ENCODE data around the gene BACH2.
A peak's percentile ranks its signal among the peaks of the same experiment; 100 is the strongest.
"Not testable (repeated sequence)": the region's sequence is repeated elsewhere in the genome, so short reads cannot be mapped to it uniquely, and the experiment has no call there.

Gene BACH2

DNA sequence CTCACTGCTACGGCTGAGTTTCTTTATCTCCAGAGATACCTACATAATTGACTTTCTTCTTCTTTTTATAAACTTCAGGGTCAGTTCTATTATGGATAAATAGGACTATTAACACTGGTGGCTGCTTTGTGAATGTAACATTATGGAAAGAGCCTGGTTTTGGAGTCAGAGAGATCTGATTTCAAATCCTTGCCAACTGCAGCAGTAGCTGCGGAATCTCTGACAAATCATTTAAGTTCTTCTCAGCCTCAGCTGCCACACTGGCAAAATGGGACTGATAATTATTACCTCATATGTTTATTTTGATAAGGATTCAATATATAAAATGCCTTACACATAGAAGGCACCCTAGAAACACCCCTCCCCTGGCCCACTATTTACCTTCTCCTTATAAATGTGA lies 160.5 kb downstream of the BACH2 start:
- DNase-seq (ENCODE audit: insufficient read length, low spot score) = no peak
- FAIRE-seq = no peak

DNA sequence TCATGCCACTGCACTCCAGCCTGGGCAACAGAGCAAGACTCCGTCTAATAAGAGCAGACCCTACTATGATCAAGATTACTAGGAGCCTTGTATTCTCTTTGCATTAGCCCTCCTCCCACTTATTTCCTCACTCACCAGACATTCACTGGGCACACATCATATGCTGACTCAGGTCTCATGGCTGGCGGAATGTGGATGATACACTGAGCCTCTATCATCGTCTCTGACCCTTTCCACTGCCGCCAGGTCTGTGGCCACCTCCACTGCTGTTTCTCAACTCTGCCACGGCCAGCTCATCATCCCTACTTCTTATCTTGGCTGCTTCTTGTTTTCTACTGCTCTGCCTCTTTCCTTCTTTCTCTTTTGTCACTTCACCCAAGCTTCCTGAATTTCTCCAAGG lies 161.0 kb downstream of the BACH2 start:
- peak; percentile 13 for FAIRE-seq
- no peak for DNase-seq (ENCODE audit: insufficient read length, low spot score)

DNA sequence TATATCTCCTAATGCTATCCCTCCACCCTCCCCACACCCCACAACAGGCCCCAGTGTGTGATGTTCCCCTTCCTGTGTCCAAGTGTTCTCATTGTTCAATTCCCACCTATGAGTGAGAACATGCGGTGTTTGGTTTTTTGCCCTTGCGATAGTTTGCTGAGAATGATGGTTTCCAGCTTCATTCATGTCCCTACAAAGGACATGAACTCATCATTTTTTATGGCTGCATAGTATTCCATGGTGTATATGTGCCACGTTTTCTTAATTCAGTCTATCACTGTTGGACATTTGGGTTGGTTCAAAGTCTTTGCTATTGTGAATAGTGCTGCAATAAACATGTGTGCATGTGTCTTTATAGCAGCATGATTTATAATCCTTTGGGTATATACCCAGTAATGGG lies 163.0 kb downstream of the BACH2 start:
- FAIRE-seq = not testable (repeated sequence)

DNA sequence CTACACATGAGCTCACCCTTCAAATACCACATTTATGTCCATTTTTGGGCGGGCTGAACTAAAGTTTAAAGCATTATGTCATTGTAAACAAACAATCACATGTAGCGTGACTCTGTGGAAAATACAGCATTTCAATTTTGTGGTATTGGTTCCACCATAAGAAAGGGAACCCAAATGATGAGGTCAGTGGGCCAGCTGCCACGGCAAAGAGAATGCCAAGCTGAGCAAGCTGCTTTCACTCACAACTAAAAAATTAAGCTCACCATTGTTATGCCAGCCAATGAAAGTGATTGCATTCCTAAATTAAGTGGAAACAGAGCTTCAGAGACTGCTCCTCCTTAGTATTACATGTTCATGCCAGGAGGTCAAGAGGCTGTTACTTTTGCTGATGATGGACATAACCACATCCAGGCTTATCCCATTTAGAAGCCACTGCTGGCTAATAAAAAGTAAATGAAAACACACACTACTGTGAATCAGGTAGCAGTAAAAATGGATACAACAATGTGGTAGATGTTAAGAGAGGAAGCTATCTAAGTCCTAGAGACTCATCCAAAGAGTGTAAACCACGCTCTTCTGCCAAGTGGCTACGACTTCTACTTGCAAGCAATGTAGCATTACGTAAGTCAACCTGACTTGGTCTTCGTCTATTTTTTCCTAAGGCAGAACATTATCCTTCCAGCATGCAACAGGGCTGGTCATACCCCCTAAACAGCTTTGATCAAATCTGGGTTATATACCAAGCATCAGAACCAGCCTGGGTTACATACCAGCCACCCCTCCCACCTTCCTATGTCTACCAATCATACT lies 164.8 kb downstream of the BACH2 start:
- DNase-seq (ENCODE audit: insufficient read length, low spot score) (no peak), FAIRE-seq (no peak)

More for the DNA sequence above, 163.0 kb downstream of the BACH2 start:
- DNase-seq (ENCODE audit: insufficient read length, low spot score) = not testable (repeated sequence)

DNA sequence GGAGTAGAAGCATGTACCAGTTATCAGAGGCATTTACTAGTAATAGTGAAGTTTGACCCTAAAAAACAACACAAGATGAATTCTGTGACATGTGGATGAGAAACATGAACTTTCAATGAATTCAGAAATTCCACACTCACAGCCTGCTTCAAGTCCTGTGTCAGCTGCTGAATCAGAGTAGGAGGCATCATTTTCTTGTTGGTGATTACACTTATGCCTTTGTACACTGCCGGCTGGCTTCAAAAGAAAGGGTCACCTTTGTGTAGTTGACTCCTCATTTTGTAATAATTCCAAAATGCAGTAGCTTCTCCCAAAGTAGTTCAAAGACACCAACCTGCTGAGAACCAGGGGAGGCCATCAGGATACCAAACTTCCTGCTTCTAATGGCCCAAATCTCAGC lies 165.5 kb downstream of the BACH2 start:
- FAIRE-seq = no peak
- no peak for DNase-seq (ENCODE audit: insufficient read length, low spot score)

DNA sequence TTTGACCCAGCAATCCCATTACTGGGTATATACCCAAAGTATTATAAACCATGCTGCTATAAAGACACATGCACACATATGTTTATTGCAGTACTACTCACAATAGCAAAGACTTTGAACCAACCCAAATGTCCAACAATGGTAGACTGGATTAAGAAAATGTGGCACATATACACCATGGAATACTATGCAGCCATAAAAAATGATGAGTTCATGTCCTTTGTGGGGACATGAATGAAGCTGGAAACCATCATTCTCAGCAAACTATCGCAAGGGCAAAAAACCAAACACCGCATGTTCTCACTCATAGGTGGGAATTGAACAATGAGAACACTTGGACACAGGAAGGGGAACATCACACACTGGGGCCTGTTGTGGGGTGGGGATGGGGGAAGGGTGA lies 168.0 kb downstream of the BACH2 start:
- DNase-seq (ENCODE audit: insufficient read length, low spot score); FAIRE-seq: not testable (repeated sequence)

DNA sequence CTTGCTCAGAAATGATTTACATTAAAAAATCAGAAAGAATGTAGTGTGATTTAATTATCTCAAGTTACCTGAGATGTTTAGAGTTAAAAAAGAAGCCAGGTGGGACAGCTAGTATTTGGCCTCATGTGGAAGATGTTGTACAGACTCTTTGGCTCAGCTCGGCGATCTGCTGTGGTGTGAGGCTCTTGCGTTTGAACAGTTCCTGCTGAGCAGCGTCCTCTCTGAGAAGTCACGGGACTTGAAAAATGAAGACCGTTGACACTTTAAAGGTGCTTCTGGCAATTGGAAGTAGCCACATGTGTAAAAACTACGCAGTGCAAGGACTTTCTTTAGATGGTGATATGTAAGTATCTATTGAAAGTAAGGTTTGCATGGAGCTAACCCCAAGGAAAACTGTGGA lies 169.0 kb downstream of the BACH2 start:
- no peak for DNase-seq (ENCODE audit: insufficient read length, low spot score)
- no peak for FAIRE-seq

DNA sequence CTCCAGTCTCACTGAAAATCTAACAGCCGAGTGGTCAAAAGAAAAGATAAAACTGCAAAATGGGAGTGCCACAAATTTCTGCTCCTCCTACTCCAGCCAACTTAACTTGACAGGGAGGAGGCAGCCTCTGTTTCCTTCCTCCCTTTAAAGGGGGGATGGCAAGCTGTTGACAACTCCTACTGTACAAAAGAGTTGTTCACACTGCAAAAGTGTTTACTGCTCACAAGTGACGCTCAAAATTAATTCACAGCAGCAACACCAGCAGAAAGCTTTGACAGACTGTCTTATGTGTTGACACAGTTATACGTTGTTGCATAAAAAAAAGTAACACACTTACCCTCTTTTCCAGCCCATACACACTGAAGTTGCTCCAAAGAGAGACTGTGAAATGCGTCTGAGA lies 169.8 kb downstream of the BACH2 start:
- DNase-seq (ENCODE audit: insufficient read length, low spot score) (no peak), FAIRE-seq (no peak)

DNA sequence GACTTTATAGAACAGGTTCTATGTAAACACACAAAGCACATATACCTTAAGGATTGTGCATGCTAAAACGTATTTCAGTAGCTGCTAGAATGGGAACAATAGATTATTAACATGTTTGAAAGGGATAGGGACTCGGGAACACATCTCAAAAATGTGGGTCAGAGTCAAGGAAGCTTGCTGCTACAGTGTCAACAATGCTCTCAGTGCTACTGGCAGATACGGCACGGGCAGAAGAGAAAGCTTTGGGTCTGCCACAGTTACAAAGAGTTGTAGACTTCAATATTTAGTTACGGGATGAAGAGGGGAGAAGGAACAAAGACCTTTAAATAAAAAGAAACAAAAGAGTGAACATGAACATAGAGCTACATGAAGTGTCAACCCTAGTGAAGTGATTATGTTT lies 170.5 kb downstream of the BACH2 start:
- DNase-seq (ENCODE audit: insufficient read length, low spot score) (no peak), FAIRE-seq (no peak)

DNA sequence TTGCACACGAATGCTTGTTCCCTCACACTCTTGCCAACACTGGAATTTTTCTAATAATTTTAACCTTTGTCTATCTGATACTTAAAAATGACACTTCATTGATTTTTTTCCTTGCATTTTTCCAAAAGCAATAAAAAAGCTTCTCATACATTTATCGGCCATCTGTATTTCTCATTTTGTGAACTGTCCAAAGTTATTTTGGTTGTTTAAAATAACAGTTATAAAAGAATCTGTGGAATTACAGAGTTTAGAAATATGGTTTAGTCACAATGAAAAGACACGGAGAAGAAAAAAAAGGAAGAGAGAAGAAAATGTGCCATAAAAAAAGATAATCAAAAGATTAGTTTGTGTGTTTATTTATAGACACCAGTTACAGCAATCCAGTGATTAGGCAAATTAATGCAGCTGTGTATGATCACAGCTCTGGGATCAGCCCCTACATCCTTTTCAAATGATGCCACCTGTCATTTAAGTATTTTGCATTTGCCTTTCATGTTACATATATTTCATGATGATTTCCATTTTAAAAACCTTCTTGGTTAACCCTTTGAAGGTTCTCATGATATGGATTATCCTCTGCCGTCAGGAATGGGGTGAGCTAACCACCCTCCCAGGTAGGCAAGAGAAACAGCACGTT lies 171.7 kb downstream of the BACH2 start:
- DNase-seq (ENCODE audit: insufficient read length, low spot score) (no peak), FAIRE-seq (no peak)

DNA sequence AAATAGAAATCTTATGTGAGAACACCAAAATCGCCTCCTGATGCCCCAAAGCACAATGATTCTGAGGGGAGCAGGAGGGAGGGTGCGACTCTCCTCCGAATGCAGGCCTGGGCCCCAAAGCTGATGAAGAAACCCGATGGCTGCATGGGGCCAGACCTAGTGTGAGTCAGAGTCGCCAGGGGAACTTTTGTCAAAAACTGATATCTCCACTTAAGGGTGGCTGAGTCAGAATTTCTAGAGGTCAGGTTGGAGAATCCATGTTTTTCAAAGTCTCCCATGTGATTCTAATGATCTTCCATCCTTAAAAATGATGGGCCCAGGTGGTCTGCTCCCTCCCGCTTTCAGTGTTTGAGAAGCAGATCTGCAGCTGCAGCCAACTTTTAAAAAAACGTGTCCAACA lies 172.8 kb downstream of the BACH2 start:
- FAIRE-seq (no peak), DNase-seq (ENCODE audit: insufficient read length, low spot score) (no peak)

DNA sequence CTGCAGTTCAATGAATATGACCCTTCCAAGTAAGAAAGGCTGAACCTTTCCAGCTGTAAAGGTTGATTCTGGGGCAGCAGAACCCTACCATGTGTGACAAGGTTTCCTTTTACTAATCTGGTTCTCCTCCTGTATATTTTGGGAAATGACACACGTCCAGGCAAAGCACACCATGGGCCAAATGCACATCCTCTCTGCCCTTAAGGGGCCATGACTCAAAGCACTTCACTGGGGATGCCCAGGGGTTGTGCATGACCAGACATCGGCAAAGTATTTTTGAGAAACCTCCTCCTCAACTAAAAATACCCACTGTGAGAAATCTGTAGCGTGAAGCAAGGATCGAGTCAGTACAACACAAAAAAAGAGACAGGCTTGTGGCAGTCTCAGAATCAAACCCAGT lies 174.7 kb downstream of the BACH2 start:
- no peak for FAIRE-seq

DNA sequence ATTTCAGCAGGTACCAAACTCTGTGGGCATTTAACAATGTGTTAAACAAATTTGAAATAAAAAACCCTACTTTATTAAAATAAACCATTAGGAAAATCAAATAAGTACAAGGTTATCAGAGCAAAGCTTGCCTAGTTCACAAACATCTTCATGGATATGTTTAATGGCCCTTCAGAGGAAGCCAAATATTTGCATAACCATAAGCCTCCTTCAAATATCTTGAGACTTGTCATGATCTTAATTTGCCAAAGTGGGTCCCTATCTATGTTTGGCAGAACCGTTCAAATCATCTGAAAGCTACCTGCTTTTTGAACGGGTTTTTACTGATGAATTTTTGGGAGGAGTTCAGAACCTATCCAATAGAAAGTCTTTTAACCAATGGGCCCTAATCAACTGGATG lies 176.3 kb downstream of the BACH2 start:
- FAIRE-seq (no peak), DNase-seq (ENCODE audit: insufficient read length, low spot score) (no peak)

More for the DNA sequence above, 174.7 kb downstream of the BACH2 start:
- no peak for DNase-seq (ENCODE audit: insufficient read length, low spot score)

DNA sequence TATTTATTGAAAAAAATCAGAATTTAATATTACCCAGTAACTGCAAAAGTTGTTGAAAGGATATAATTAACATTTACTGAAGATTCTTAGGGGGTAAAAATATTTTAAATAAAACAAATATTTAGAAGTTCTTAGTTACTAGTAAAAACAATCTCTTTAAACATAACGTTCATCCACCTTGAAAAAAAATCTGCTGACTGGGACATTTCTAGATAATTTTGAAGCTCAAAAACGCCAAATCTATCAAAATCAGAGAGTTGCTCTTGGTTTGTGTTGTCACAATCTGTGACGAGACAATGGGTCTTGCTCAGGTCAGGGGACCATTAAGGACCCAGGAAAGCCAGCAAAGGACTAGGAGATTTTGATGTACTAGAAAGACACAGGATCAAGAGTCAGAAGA lies 177.0 kb downstream of the BACH2 start:
- DNase-seq (ENCODE audit: insufficient read length, low spot score) = no peak
- FAIRE-seq = no peak

DNA sequence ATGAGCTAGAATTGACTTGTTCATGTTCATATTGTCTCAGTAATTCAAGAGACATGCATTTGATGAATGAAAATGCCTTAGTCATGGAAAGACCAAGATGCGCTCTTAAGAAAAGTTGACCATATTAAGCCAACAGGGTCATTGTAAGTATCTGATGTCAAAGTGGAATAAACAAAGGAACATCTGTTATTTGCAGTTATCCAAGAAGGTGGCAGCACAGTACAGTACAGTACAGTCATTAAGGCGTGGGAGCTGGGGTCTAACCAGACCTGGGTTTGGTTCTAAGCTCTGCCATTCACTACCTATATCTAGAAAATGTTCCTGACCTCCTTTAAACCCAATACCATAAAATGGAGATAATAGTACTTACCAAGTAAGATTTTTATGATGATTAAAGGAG lies 178.1 kb downstream of the BACH2 start:
- no peak for FAIRE-seq
- DNase-seq (ENCODE audit: insufficient read length, low spot score) = no peak

DNA sequence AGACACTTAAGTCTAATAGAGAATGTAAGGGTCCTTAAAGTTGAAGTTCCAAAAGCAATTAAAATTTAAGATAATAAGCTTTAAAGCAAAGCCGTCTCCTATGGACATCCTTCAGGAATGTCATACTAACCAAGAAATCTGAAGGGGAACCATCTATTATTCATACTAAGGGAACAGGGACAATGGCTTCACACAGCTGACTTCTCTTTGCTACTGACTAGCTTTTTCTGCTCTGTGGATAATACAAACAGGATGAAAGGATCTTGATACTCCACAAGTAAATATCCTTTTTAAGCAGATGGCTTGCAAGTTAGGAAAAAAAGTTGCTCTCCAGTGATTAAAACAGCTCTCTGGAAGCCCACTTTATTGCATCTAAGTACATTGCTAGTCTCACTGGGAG lies 178.6 kb downstream of the BACH2 start:
- FAIRE-seq (no peak), DNase-seq (ENCODE audit: insufficient read length, low spot score) (no peak)

DNA sequence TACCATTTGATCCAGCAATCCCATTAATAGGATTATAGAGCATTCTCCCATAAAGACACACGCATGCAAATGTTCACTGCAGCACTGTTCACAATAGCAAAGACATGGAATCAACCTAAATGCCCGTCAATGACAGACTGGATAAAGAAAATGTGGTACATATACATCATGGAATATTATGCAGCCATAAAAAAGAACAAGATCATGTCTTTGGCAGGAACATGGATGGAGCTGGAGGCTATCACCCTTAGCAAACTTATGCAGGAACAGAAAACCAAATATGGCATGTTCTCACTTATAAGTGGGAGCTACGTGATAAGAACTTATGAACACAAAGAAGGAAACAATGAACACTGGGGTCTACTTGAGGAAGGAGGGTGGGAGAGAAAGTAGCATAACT lies 180.5 kb downstream of the BACH2 start:
- not testable (repeated sequence) for FAIRE-seq; DNase-seq (ENCODE audit: insufficient read length, low spot score)

DNA sequence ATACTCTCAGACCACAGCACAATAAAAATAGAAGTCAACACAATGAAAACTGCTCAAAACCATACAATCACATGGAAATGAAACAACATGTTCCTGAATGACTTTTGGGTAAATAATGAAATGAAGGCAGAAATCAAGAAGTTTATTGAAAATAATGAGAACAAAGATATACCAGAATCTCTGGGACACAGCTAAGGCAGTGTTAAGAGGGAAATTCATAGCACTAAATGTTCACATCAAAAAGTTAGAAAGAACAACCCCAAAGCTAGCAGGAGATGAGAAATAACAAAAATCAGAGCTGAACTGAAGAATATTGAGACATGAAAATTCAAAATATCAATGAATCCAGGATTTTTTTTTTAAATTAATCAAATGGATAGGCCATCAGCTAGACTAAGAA lies 183.3 kb downstream of the BACH2 start:
- no peak for FAIRE-seq

DNA sequence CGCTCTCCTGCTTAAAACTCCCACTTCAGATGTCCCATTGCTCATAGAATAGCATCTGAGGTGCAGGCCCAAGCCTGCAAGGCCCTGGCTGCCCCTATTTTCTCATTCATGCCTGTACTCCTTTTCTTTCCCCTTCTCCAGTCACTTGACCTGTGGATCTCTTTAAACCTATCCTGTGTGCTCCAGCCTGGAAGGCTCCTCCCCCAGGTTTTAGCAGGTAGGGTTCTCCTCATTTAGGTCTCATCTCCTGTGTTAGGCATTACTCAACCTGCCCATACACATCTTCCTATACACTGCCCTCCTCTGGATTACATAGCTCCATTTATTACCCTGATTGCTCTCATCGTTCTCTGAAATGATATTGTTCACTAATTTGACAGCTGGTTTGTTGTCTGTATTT lies 185.3 kb downstream of the BACH2 start:
- FAIRE-seq (no peak), DNase-seq (ENCODE audit: insufficient read length, low spot score) (no peak)

More for the DNA sequence above, 183.3 kb downstream of the BACH2 start:
- DNase-seq (ENCODE audit: insufficient read length, low spot score) = no peak

DNA sequence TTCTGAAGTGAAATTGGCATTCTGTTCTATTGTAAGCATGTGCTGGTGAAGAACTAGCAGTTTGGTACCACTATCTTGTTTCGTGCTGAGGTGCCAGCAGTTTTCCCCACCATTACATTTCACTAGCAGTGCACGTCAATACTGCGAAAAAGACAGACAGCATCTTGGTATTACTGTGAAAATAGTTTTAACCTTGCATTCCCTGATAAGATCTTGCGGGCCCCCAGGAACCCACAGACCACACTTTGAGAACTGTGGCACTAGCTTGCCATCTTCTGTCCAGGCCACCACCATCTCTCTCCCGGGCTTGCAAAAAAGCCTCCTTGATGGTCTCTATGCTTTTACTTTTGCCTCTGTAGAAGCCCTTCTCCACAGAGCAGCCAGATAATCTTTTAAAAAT lies 185.7 kb downstream of the BACH2 start:
- FAIRE-seq (no peak), DNase-seq (ENCODE audit: insufficient read length, low spot score) (no peak)

DNA sequence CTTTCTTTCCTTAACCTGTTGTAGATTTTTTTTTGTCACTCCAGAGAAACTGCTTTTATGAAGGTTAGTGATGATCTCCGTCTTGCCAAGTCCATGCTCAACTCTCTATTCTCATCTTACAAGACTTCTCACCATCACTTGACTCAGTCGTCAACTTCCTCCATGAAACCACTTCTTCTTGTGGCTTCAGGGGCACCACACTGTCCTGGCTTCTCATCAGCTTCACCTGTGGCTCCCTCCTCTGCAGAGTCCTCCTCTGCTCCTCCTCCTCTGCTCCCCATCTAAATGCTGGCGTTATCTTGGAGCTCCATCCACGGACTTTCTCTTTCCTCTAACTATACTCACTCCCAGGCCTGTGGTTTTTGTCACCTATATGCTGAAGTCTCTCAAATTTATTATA lies 187.5 kb downstream of the BACH2 start:
- FAIRE-seq (no peak), DNase-seq (ENCODE audit: insufficient read length, low spot score) (no peak)

DNA sequence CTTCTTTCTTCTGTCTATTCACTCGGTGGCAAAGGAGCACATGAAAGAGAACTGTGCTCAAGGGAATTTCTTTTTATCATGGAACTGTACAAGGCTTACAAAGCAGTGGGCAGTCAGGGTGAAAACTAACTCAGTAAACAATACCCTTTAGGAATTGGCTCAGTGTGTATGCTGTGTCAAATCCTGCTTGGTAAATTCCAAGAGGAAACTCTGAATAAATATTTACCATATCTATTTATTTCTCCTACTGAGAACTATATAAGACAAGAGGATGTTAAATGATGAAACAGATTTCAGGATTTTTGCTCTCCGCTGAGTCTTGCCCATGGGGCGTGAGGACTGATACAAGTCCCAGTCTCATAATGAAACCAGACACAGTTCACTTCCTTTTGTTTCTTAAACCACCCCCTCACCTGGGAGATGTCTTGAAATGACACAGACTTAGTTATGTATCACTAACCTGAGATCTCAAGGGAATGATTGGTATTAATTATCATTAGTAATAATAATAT lies 188.8 kb downstream of the BACH2 start:
- DNase-seq (ENCODE audit: insufficient read length, low spot score) (no peak), FAIRE-seq (no peak)

Measured in HTR-8/SVneo (cell line).